ENCODE data around the gene HDAC10. TPM values are rescaled to one million over a fixed set of nuclear protein-coding genes. Genes with fewer than 3 reads are reported as not detected.

HDAC10 gene
- total RNA-seq, 2 donors from 2014 or later: 40.5 to 59.1 TPM

- DNase-seq: no peak
- Histone ChIP-seq H3K9me3 (no peaks in the 10 kb centered on the region), H3K4me1 (peaks cover 27% of the 10 kb centered on the region), H3K36me3 (no peaks in the 10 kb centered on the region), H3K27me3 (no peaks in the 10 kb centered on the region), H3K4me3 (peak overlapping the region; percentile 91), H3K27ac (no peak overlapping the region), H3K9ac (ENCODE audit: low read depth in 2 of 2, low read length in 2 of 2) (peak overlapping the region in 1 of 2 donors; percentile 9)
- intact Hi-C loops (cut with DNase I): no loop called here
- TF ChIP-seq CTCF (IDR thresholded peaks at IDR 0.05): no peak
Measured at GRCh38 chr22:50242406-50242949, 8.6 kb downstream of the HDAC10 start.

GRCh38 chr22:50238755-50239154 lies 12.3 kb downstream of the HDAC10 start:
- no peak for TF ChIP-seq CTCF (IDR thresholded peaks at IDR 0.05)
- no peak for DNase-seq

GRCh38 chr22:50236731-50237409 lies 14.2 kb downstream of the HDAC10 start:
- no peaks in the 10 kb centered on the region for H3K27me3 ChIP-seq
- no peak for DNase-seq
- H3K36me3 ChIP-seq: no peaks in the 10 kb centered on the region
- intact Hi-C loops (cut with DNase I): no loop called here
- H3K4me3 ChIP-seq: no peak overlapping the region
- no peak overlapping the region for H3K9ac ChIP-seq (ENCODE audit: low read depth in 2 of 2, low read length in 2 of 2)
- H3K4me1 ChIP-seq: peaks cover 4% of the 10 kb centered on the region
- peak; percentile 38 for TF ChIP-seq CTCF (IDR thresholded peaks at IDR 0.05)
- H3K27ac ChIP-seq: no peak overlapping the region
- no peaks in the 10 kb centered on the region for H3K9me3 ChIP-seq

More at GRCh38 chr22:50238755-50239154, 12.3 kb downstream of the HDAC10 start:
- intact Hi-C loops (cut with DNase I): no loop called here
- no peak overlapping the region for H3K9ac ChIP-seq (ENCODE audit: low read depth in 2 of 2, low read length in 2 of 2)
- H3K4me3 ChIP-seq: no peak overlapping the region
- no peaks in the 10 kb centered on the region for H3K27me3 ChIP-seq
- no peaks in the 10 kb centered on the region for H3K36me3 ChIP-seq
- H3K9me3 ChIP-seq: no peaks in the 10 kb centered on the region
- H3K27ac ChIP-seq: no peak overlapping the region
- H3K4me1 ChIP-seq: peaks cover 17% of the 10 kb centered on the region

- Histone ChIP-seq H3K27ac (no peak overlapping the region), H3K4me3 (no peak overlapping the region), H3K9ac (ENCODE audit: low read depth in 2 of 2, low read length in 2 of 2) (no peak overlapping the region), H3K4me1 (no peaks in the 10 kb centered on the region), H3K36me3 (no peaks in the 10 kb centered on the region), H3K9me3 (no peaks in the 10 kb centered on the region), H3K27me3 (no peaks in the 10 kb centered on the region)
- no peak for DNase-seq
- intact Hi-C loops (cut with DNase I): no loop called here
- no peak for TF ChIP-seq CTCF (IDR thresholded peaks at IDR 0.05)
Measured at GRCh38 chr22:50233223-50233622, 17.8 kb downstream of the HDAC10 start.

GRCh38 chr22:50232481-50233151 lies 18.4 kb downstream of the HDAC10 start:
- H3K27ac ChIP-seq: no peak overlapping the region
- no peaks in the 10 kb centered on the region for H3K36me3 ChIP-seq
- H3K9ac ChIP-seq (ENCODE audit: low read depth in 2 of 2, low read length in 2 of 2): no peak overlapping the region
- H3K4me3 ChIP-seq: no peak overlapping the region
- intact Hi-C loops (cut with DNase I): no loop called here
- no peaks in the 10 kb centered on the region for H3K27me3 ChIP-seq
- no peaks in the 10 kb centered on the region for H3K4me1 ChIP-seq
- no peak for DNase-seq
- TF ChIP-seq CTCF (IDR thresholded peaks at IDR 0.05): no peak
- H3K9me3 ChIP-seq: no peaks in the 10 kb centered on the region
